Aorta (tissue), 5 donors: ENCODE measurements around the gene PAPSS1. TPM values are rescaled to one million over a fixed set of nuclear protein-coding genes. Genes with fewer than 3 reads are reported as not detected.

Experiments used
- ATAC-seq: fragments of 200-7000 bp; cut with Tn5 transposase; one replicate; pipeline ENCODE4 v1.9.1; 2022; ENCODE audit warnings: moderate library complexity; ENCODE audit not compliant: low FRiP score
- DNase-seq, 2 donors: peaks; one replicate each; pipeline ENCODE4 v3.0.0-alpha.2; 2020
- H3K27ac ChIP-seq, 2 donors: one replicate each; pipeline ENCODE4 v1.5.1; 2013; ENCODE audit warnings: low read length in 2 of 2, mild to moderate bottlenecking in 2 of 2, moderate library complexity in 2 of 2, control low read depth in 1 of 2, inconsistent platforms in 1 of 2, low read depth in 1 of 2
- H3K27me3 ChIP-seq, 2 donors: one replicate each; pipeline ENCODE4 v1.6.1; 2013; ENCODE audit warnings: control low read depth in 1 of 2, low read length in 1 of 2, mild to moderate bottlenecking in 1 of 2, moderate library complexity in 1 of 2; ENCODE audit not compliant: insufficient read depth in 2 of 2, control insufficient read depth in 1 of 2
- H3K36me3 ChIP-seq, 2 donors: one replicate each; pipeline ENCODE4 v1.6.1; 2013; ENCODE audit warnings: control low read depth in 1 of 2, low read length in 1 of 2, mild to moderate bottlenecking in 1 of 2; ENCODE audit not compliant: insufficient read depth in 2 of 2, control insufficient read depth in 1 of 2
- H3K4me1 ChIP-seq, 2 donors: one replicate each; pipeline ENCODE4 v1.6.1; 2013; ENCODE audit warnings: low read length in 2 of 2, control low read depth in 1 of 2, mild to moderate bottlenecking in 1 of 2, moderate library complexity in 1 of 2; ENCODE audit not compliant: insufficient read depth in 2 of 2, control insufficient read depth in 1 of 2
- H3K4me3 ChIP-seq, 2 donors: one replicate each; pipeline ENCODE4 v1.5.1; 2013; ENCODE audit warnings: low read length in 2 of 2, control low read depth in 1 of 2, mild to moderate bottlenecking in 1 of 2
- H3K9me3 ChIP-seq: one replicate; pipeline ENCODE4 v1.6.1; 2013; ENCODE audit warnings: mild to moderate bottlenecking, low read length; ENCODE audit not compliant: control insufficient read depth
- WGBS, 2 donors: extraction: QIAGEN DNeasy Blood & Tissue Kit; methylation state at CpG; one replicate each; pipeline ENCODE4 v1.1.7; 2013; 5-methylcytosine and 5-hydroxymethylcytosine counted together
- intact Hi-C, 2 donors: fragments of 100-400 bp; cut with DNase I; formaldehyde crosslinking; loops; one replicate each; pipeline versions ENCODE4 v1.14.2 to v1.15.0; 2022
- polyA plus RNA-seq, 2 donors: library from polyadenylated mRNA; stranded (reverse); fragments of 200-250 nt; gene quantifications; one replicate each; pipeline ENCODE4 v1.2.3, GENCODE V29; 2013
- total RNA-seq, 2 donors: library from RNA; stranded (reverse); fragmentation: NEBNext Ultra II Directional; extraction: Animal tissue kit (Norgen Biotek cat#: 25700); gene quantifications; one replicate each; pipeline ENCODE4 v1.2.1, GENCODE V29; 2021
- donor health status: healthy with polysubstance abuse.
- donor health status: Bipolar disorder and iron deficiency.
- donor health status: DM: no; HTN: no; CAD: no.
- donor health status: DM: no; HTN: no; CAD: no.
- donor health status: DM: yes; HTN: yes; CAD: no.

PAPSS1 gene
- total and polyA plus RNA-seq, 4 donors, result 20.4 to 38.5 (median 31.1) TPM

GRCh38 chr4:107618656-107619055 lies 101.4 kb downstream of the PAPSS1 start:
- DNase-seq, result no peak
- Histone ChIP-seq H3K4me1 (peaks cover 2 to 4% of the 10 kb centered on the region in 2 donors), H3K36me3 (no peaks in the 10 kb centered on the region), H3K27ac (peak overlapping the region; percentile 9 to 19), H3K4me3 (no peak overlapping the region), H3K27me3 (no peaks in the 10 kb centered on the region), H3K9me3 (no peaks in the 10 kb centered on the region)
- no peak for ATAC-seq
- intact Hi-C loops, result no loop called here

- no peaks in the 10 kb centered on the region for H3K27me3 ChIP-seq
- ATAC-seq, result no peak
- no peaks in the 10 kb centered on the region for H3K9me3 ChIP-seq
- peaks cover 0 to 3% of the 10 kb centered on the region in 2 donors for H3K36me3 ChIP-seq
- no peak for DNase-seq
- no peak overlapping the region for H3K27ac ChIP-seq
- H3K4me1 ChIP-seq, result peaks cover 2 to 4% of the 10 kb centered on the region in 2 donors
- intact Hi-C loops, result no loop called here
- WGBS, 2 donors, result 95 to 96% methylated on average over 3 of the region's 3 CpGs
- H3K4me3 ChIP-seq, result no peak overlapping the region
Observed at GRCh38 chr4:107616838-107617389, 103.1 kb downstream of the PAPSS1 start.

GRCh38 chr4:107615809-107616208 lies 104.2 kb downstream of the PAPSS1 start:
- Histone ChIP-seq H3K9me3 (no peaks in the 10 kb centered on the region), H3K27me3 (no peaks in the 10 kb centered on the region), H3K27ac (no peak overlapping the region), H3K4me3 (no peak overlapping the region), H3K36me3 (peaks cover 0 to 3% of the 10 kb centered on the region in 2 donors), H3K4me1 (peaks cover 2 to 4% of the 10 kb centered on the region in 2 donors)
- no peak for DNase-seq
- no peak for ATAC-seq
- whole genome bisulfite sequencing, 2 donors, result 78 to 79% methylated on average over 1 of the region's 1 CpG
- intact Hi-C loops, result no loop called here

GRCh38 chr4:107603430-107603829 lies 116.6 kb downstream of the PAPSS1 start:
- Histone ChIP-seq H3K4me3 (no peak overlapping the region), H3K36me3 (no peaks in the 10 kb centered on the region), H3K27me3 (no peaks in the 10 kb centered on the region), H3K27ac (no peak overlapping the region), H3K4me1 (peaks cover 0 to 2% of the 10 kb centered on the region in 2 donors), H3K9me3 (no peaks in the 10 kb centered on the region)
- ATAC-seq (no peak), DNase-seq (no peak)
- intact Hi-C loops, result no loop called here
- 77% methylated on average over 4 of the region's 4 CpGs for WGBS, 2 donors

- Histone ChIP-seq H3K27me3 (no peaks in the 10 kb centered on the region), H3K9me3 (no peaks in the 10 kb centered on the region), H3K27ac (no peak overlapping the region), H3K4me1 (peaks cover 0 to 2% of the 10 kb centered on the region in 2 donors), H3K36me3 (no peaks in the 10 kb centered on the region), H3K4me3 (no peak overlapping the region)
- DNase-seq (no peak), ATAC-seq (no peak)
- intact Hi-C loops, result no loop called here
Observed at GRCh38 chr4:107600983-107601382, 119.1 kb downstream of the PAPSS1 start.

GRCh38 chr4:107600436-107600835 lies 119.6 kb downstream of the PAPSS1 start:
- Histone ChIP-seq H3K4me3 (no peak overlapping the region), H3K9me3 (no peaks in the 10 kb centered on the region), H3K27ac (peak overlapping the region; percentile 57 to 95), H3K4me1 (peaks cover 0 to 2% of the 10 kb centered on the region in 2 donors), H3K36me3 (no peaks in the 10 kb centered on the region), H3K27me3 (no peaks in the 10 kb centered on the region)
- 1 to 9% methylated on average over 2 of the region's 2 CpGs for WGBS, 2 donors
- ATAC-seq, result no peak
- no peak for DNase-seq
- intact Hi-C loops, result no loop called here

GRCh38 chr4:107599841-107600240 lies 120.2 kb downstream of the PAPSS1 start:
- no peaks in the 10 kb centered on the region for H3K27me3 ChIP-seq
- no peak overlapping the region for H3K4me3 ChIP-seq
- H3K36me3 ChIP-seq, result no peaks in the 10 kb centered on the region
- intact Hi-C loops, result no loop called here
- 4 to 8% methylated on average over 3 of the region's 3 CpGs for WGBS, 2 donors
- H3K4me1 ChIP-seq, result peaks cover 0 to 2% of the 10 kb centered on the region in 2 donors
- no peaks in the 10 kb centered on the region for H3K9me3 ChIP-seq
- ATAC-seq, result peak; percentile 36
- DNase-seq, result no peak
- H3K27ac ChIP-seq, result peak overlapping the region in 1 of 2 donors; percentile 95

- intact Hi-C loops, result no loop called here
- ATAC-seq, result no peak
- H3K27ac ChIP-seq, result no peak overlapping the region
- H3K36me3 ChIP-seq, result no peaks in the 10 kb centered on the region
- no peaks in the 10 kb centered on the region for H3K4me1 ChIP-seq
- H3K4me3 ChIP-seq, result no peak overlapping the region
- peaks cover 9% of the 10 kb centered on the region for H3K9me3 ChIP-seq
- DNase-seq, result no peak
- no peaks in the 10 kb centered on the region for H3K27me3 ChIP-seq
- 79 to 89% methylated on average over 1 of the region's 1 CpG for WGBS, 2 donors
Observed at GRCh38 chr4:107593230-107593629, 126.8 kb downstream of the PAPSS1 start.

GRCh38 chr4:107592519-107592918 lies 127.5 kb downstream of the PAPSS1 start:
- ATAC-seq (no peak), DNase-seq (no peak)
- intact Hi-C loops, result no loop called here
- WGBS, 2 donors, result 63 to 66% methylated on average over 2 of the region's 2 CpGs
- Histone ChIP-seq H3K36me3 (no peaks in the 10 kb centered on the region), H3K4me3 (no peak overlapping the region), H3K9me3 (peaks cover 9% of the 10 kb centered on the region), H3K4me1 (no peaks in the 10 kb centered on the region), H3K27me3 (no peaks in the 10 kb centered on the region), H3K27ac (no peak overlapping the region)
